Muscle layer of duodenum (tissue), 2 donors: ENCODE measurements around the gene SLC6A7.

Source experiments
- H3K27ac ChIP-seq: one replicate; pipeline ENCODE4 v1.7.0; 2013; ENCODE audit warnings: mild to moderate bottlenecking, low read length
- H3K27me3 ChIP-seq: one replicate; pipeline ENCODE4 v1.7.0; 2013; ENCODE audit warnings: low read depth, mild to moderate bottlenecking, control low read depth, low read length
- H3K36me3 ChIP-seq, 2 donors: one replicate each; pipeline ENCODE4 v1.7.0; 2013; ENCODE audit warnings: low read length in 2 of 2, control low read depth in 1 of 2, mild to moderate bottlenecking in 1 of 2; ENCODE audit not compliant: insufficient read depth in 2 of 2, control insufficient read depth in 1 of 2
- H3K4me1 ChIP-seq, 2 donors: one replicate each; pipeline ENCODE4 v1.7.0; 2013; ENCODE audit warnings: low read length in 2 of 2, mild to moderate bottlenecking in 2 of 2, control low read depth in 1 of 2, moderate library complexity in 1 of 2; ENCODE audit not compliant: insufficient read depth in 2 of 2, control insufficient read depth in 1 of 2
- H3K4me3 ChIP-seq, 2 donors: one replicate each; pipeline ENCODE4 v1.7.0; 2013; ENCODE audit warnings: low read length in 2 of 2, low read depth in 1 of 2, mild to moderate bottlenecking in 1 of 2
- H3K9me3 ChIP-seq, 2 donors: one replicate each; pipeline ENCODE4 v1.7.0; 2013; ENCODE audit warnings: low read length in 2 of 2, control low read depth in 1 of 2, mild to moderate bottlenecking in 1 of 2; ENCODE audit not compliant: control insufficient read depth in 1 of 2
- donor health status: healthy.

The SLC6A7 gene

GRCh38 chr5:150197476-150197875 is 7.6 kb downstream of the SLC6A7 start:
- no peak overlapping the region for H3K4me3 ChIP-seq
- H3K27ac ChIP-seq: no peak overlapping the region
- H3K4me1 ChIP-seq: no peaks in the 10 kb centered on the region
- H3K36me3 ChIP-seq: no peaks in the 10 kb centered on the region
- H3K9me3 ChIP-seq: no peaks in the 10 kb centered on the region
- no peaks in the 10 kb centered on the region for H3K27me3 ChIP-seq

- no peak overlapping the region for H3K27ac ChIP-seq
Measured at GRCh38 chr5:150202501-150202900, 12.6 kb downstream of the SLC6A7 start.

GRCh38 chr5:150203832-150204589 is 14.1 kb downstream of the SLC6A7 start:
- no peaks in the 10 kb centered on the region for H3K9me3 ChIP-seq
- no peak overlapping the region for H3K27ac ChIP-seq
- H3K4me3 ChIP-seq: no peak overlapping the region
- H3K36me3 ChIP-seq: no peaks in the 10 kb centered on the region
- no peaks in the 10 kb centered on the region for H3K4me1 ChIP-seq
- H3K27me3 ChIP-seq: no peaks in the 10 kb centered on the region

More at GRCh38 chr5:150202501-150202900, 12.6 kb downstream of the SLC6A7 start:
- H3K36me3 ChIP-seq: no peaks in the 10 kb centered on the region
- no peaks in the 10 kb centered on the region for H3K4me1 ChIP-seq
- H3K4me3 ChIP-seq: no peak overlapping the region
- no peaks in the 10 kb centered on the region for H3K9me3 ChIP-seq
- H3K27me3 ChIP-seq: no peaks in the 10 kb centered on the region

GRCh38 chr5:150204590-150204960 is 14.7 kb downstream of the SLC6A7 start:
- Histone ChIP-seq H3K36me3 (no peaks in the 10 kb centered on the region), H3K27me3 (no peaks in the 10 kb centered on the region)

GRCh38 chr5:150206098-150206778 is 16.4 kb downstream of the SLC6A7 start:
- no peak overlapping the region for H3K4me3 ChIP-seq
- no peaks in the 10 kb centered on the region for H3K9me3 ChIP-seq
- H3K27me3 ChIP-seq: no peaks in the 10 kb centered on the region
- no peaks in the 10 kb centered on the region for H3K36me3 ChIP-seq
- H3K27ac ChIP-seq: no peak overlapping the region
- H3K4me1 ChIP-seq: no peaks in the 10 kb centered on the region

More at GRCh38 chr5:150204590-150204960, 14.7 kb downstream of the SLC6A7 start:
- Histone ChIP-seq H3K4me3 (no peak overlapping the region), H3K27ac (no peak overlapping the region), H3K4me1 (no peaks in the 10 kb centered on the region), H3K9me3 (no peaks in the 10 kb centered on the region)

- Histone ChIP-seq H3K9me3 (no peaks in the 10 kb centered on the region), H3K36me3 (no peaks in the 10 kb centered on the region), H3K4me3 (no peak overlapping the region), H3K27ac (no peak overlapping the region), H3K27me3 (no peaks in the 10 kb centered on the region), H3K4me1 (no peaks in the 10 kb centered on the region)
Measured at GRCh38 chr5:150206779-150207115, 16.9 kb downstream of the SLC6A7 start.

- Histone ChIP-seq H3K36me3 (no peaks in the 10 kb centered on the region), H3K4me3 (no peak overlapping the region), H3K4me1 (no peaks in the 10 kb centered on the region), H3K9me3 (no peaks in the 10 kb centered on the region), H3K27ac (no peak overlapping the region), H3K27me3 (no peaks in the 10 kb centered on the region)
Measured at GRCh38 chr5:150208187-150209098, 18.6 kb downstream of the SLC6A7 start.

GRCh38 chr5:150209099-150209635 is 19.3 kb downstream of the SLC6A7 start:
- no peaks in the 10 kb centered on the region for H3K9me3 ChIP-seq
- H3K27me3 ChIP-seq: no peaks in the 10 kb centered on the region
- H3K27ac ChIP-seq: no peak overlapping the region
- H3K4me3 ChIP-seq: no peak overlapping the region
- no peaks in the 10 kb centered on the region for H3K36me3 ChIP-seq
- H3K4me1 ChIP-seq: peaks cover 0 to under 1% of the 10 kb centered on the region in 2 donors

- H3K36me3 ChIP-seq: no peaks in the 10 kb centered on the region
- H3K9me3 ChIP-seq: no peaks in the 10 kb centered on the region
- peak overlapping the region; percentile 34 for H3K27ac ChIP-seq
- peaks cover 0 to 4% of the 10 kb centered on the region in 2 donors for H3K4me1 ChIP-seq
- H3K27me3 ChIP-seq: no peaks in the 10 kb centered on the region
- no peak overlapping the region for H3K4me3 ChIP-seq
Measured at GRCh38 chr5:150210644-150211043, 20.8 kb downstream of the SLC6A7 start.

GRCh38 chr5:150211156-150212030 is 21.5 kb downstream of the SLC6A7 start:
- Histone ChIP-seq H3K4me3 (no peak overlapping the region), H3K4me1 (peaks cover 0 to 4% of the 10 kb centered on the region in 2 donors), H3K36me3 (no peaks in the 10 kb centered on the region), H3K27ac (peak overlapping the region; percentile 34), H3K27me3 (no peaks in the 10 kb centered on the region), H3K9me3 (no peaks in the 10 kb centered on the region)
